ENCODE data around the gene OR2T3.

GRCh38 chr1:248471154-248471553 lies 2.0 kb upstream of the OR2T3 start:
- TF ChIP-seq CTCF (IDR thresholded peaks at IDR 0.05) (no peak), POLR2A (IDR thresholded peaks at IDR 0.05) (no peak)

Measured in Peyer's patch (tissue), 4 donors.